PFSK-1 (cell line): ENCODE data around the gene LRRC27.

Experiments used
- POLR2AphosphoS5 ChIP-seq: IDR thresholded peaks from 2 replicates; pipeline ENCODE4 v1.6.1; 2012; ENCODE audit warnings: low read depth, mild to moderate bottlenecking, control low read depth, low read length, moderate library complexity
- REST ChIP-seq, 2 experiments: IDR thresholded peaks; 2 replicates each; pipeline versions ENCODE4 v1.6.1 to v1.8.0; 2011 to 2012; ENCODE audit warnings: low read depth in 2 of 2, low read length in 2 of 2, control low read depth in 1 of 2, inconsistent platforms in 1 of 2, mild to moderate bottlenecking in 1 of 2, moderate library complexity in 1 of 2; ENCODE audit not compliant: insufficient read depth in 1 of 2
- SIN3A ChIP-seq: IDR thresholded peaks from 2 replicates; pipeline ENCODE4 v1.6.1; 2012; ENCODE audit warnings: mild to moderate bottlenecking, low read length, moderate library complexity, borderline replicate concordance; ENCODE audit not compliant: insufficient read depth

- no peak for TF ChIP-seq SIN3A
- TF ChIP-seq POLR2AphosphoS5, result no peak
- no peak for TF ChIP-seq REST (IDR thresholded peaks at IDR 0.05; ENCODE audit: insufficient read depth in 1 of 2, low read depth in 2 of 2, low read length in 2 of 2)
These were observed 28.9 kb downstream of the LRRC27 start for GRCh38 chr10:132360766-132361447.
